GM23338 (cell line): ENCODE results near the gene TMEM170B. TPM values are rescaled to one million over a fixed set of nuclear protein-coding genes. Genes with fewer than 3 reads are reported as not detected.

Source experiments
- ATAC-seq: fragments of 200-7000 bp; cut with Tn5 transposase; 3 replicates; pipeline ENCODE4 v1.9.1; 2020
- DNase-seq: peaks from one replicate; pipeline ENCODE4 v3.0.0-alpha.2; 2015; ENCODE audit warnings: low spot score
- H2AFZ ChIP-seq: fragments of 200-600 bp; sonication (generic); 2 replicates; pipeline ENCODE4 v1.8.0; 2016; ENCODE audit warnings: antibody characterized with exemption, mild to moderate bottlenecking, moderate library complexity
- H3F3A ChIP-seq: fragments of 200-600 bp; sonication (generic); replicated peaks from 2 replicates; pipeline ENCODE4 v1.8.0; 2017; ENCODE audit warnings: antibody characterized with exemption, mixed run types, low read depth
- H3K27ac ChIP-seq: fragments of 200-600 bp; sonication (generic); 2 replicates; pipeline ENCODE4 v1.6.1; 2016; ENCODE audit warnings: low read depth
- H3K27me3 ChIP-seq: fragments of 200-600 bp; sonication (generic); 2 replicates; pipeline ENCODE4 v1.8.0; 2016; ENCODE audit warnings: mild to moderate bottlenecking, mixed run types, moderate library complexity; ENCODE audit not compliant: insufficient read depth
- H3K36me3 ChIP-seq: fragments of 200-600 bp; sonication (generic); 2 replicates; pipeline ENCODE4 v1.8.0; 2016; ENCODE audit warnings: mild to moderate bottlenecking; ENCODE audit not compliant: insufficient read depth
- H3K4me1 ChIP-seq: fragments of 200-600 bp; sonication (generic); 2 replicates; pipeline ENCODE4 v1.8.0; 2016; ENCODE audit warnings: mild to moderate bottlenecking, moderate library complexity; ENCODE audit not compliant: insufficient read depth
- H3K4me2 ChIP-seq: fragments of 200-600 bp; sonication (generic); 2 replicates; pipeline ENCODE4 v1.7.1; 2017; ENCODE audit warnings: mixed run types
- H3K4me3 ChIP-seq: fragments of 200-600 bp; sonication (generic); 2 replicates; pipeline ENCODE4 v1.6.1; 2016; ENCODE audit warnings: mixed run types
- H3K79me2 ChIP-seq: fragments of 200-600 bp; sonication (generic); replicated peaks from 2 replicates; pipeline ENCODE4 v1.8.0; 2017; ENCODE audit warnings: mild to moderate bottlenecking; ENCODE audit not compliant: insufficient read depth
- H3K9me2 ChIP-seq: fragments of 200-600 bp; sonication (generic); 2 replicates; pipeline ENCODE4 v1.8.0; 2017; ENCODE audit not compliant: insufficient read depth
- H4K20me1 ChIP-seq: fragments of 200-600 bp; sonication (generic); replicated peaks from 2 replicates; pipeline ENCODE4 v1.8.0; 2017; ENCODE audit warnings: mild to moderate bottlenecking; ENCODE audit not compliant: insufficient read depth
- H3K27ac Mint-ChIP-seq: 2 replicates; pipeline ENCODE4 v1.8.0; 2020; ENCODE audit warnings: inconsistent platforms, mild to moderate bottlenecking, moderate library complexity, mixed read lengths
- H3K27me3 Mint-ChIP-seq: 3 replicates; pipeline ENCODE4 v1.8.0; 2022; ENCODE audit warnings: low read depth, mild to moderate bottlenecking, moderate library complexity, mixed read lengths, inconsistent platforms; ENCODE audit not compliant: insufficient read depth, poor library complexity
- H3K36me3 Mint-ChIP-seq: 3 replicates; pipeline ENCODE4 v1.8.0; 2021; ENCODE audit warnings: low read depth, mild to moderate bottlenecking, inconsistent platforms, moderate library complexity, mixed read lengths
- H3K4me1 Mint-ChIP-seq: 3 replicates; pipeline ENCODE4 v1.8.0; 2020; ENCODE audit warnings: mild to moderate bottlenecking, inconsistent platforms, mixed read lengths
- H3K4me3 Mint-ChIP-seq: 3 replicates; pipeline ENCODE4 v1.8.0; 2021; ENCODE audit warnings: moderate library complexity, mild to moderate bottlenecking, inconsistent platforms, mixed read lengths
- H3K9me3 Mint-ChIP-seq: 3 replicates; pipeline ENCODE4 v1.8.0; 2020; ENCODE audit warnings: moderate library complexity, mild to moderate bottlenecking, inconsistent platforms, mixed read lengths
- CREB1 ChIP-seq: fragments of 250-450 bp; sonication (Bioruptor Pico); IDR thresholded peaks from 2 replicates; pipeline ENCODE4 v1.5.0; 2020; ENCODE audit warnings: low read depth, mild to moderate bottlenecking, moderate library complexity
- CTCF ChIP-seq, 2 experiments: fragments of 200-600 bp in 1 of 2; sonication (generic) in 1 of 2; conservative IDR thresholded peaks; 2 replicates each; pipeline versions ENCODE4 v1.5.1 to v1.6.1; 2016 to 2017; ENCODE audit warnings: antibody characterized with exemption in 2 of 2, low read depth in 2 of 2, mild to moderate bottlenecking in 2 of 2, moderate library complexity in 1 of 2
- ETS1 ChIP-seq: IDR thresholded peaks from 2 replicates; pipeline ENCODE4 v1.6.1; 2016; ENCODE audit warnings: antibody characterized with exemption
- EZH2phosphoT487 ChIP-seq: fragments of 200-600 bp; sonication (generic); IDR thresholded peaks from one replicate; pipeline ENCODE4 v1.8.1; 2018; ENCODE audit warnings: antibody characterized with exemption; ENCODE audit not compliant: unreplicated experiment
- JUNB ChIP-seq: IDR thresholded peaks from one replicate; pipeline ENCODE4 v1.6.1; 2016; ENCODE audit warnings: antibody characterized with exemption; ENCODE audit not compliant: unreplicated experiment
- POLR2AphosphoS5 ChIP-seq: IDR thresholded peaks from 2 replicates; pipeline ENCODE4 v1.6.1; 2016; ENCODE audit warnings: antibody characterized with exemption, low read depth
- REST ChIP-seq: IDR thresholded peaks from one replicate; pipeline ENCODE4 v1.6.1; 2018; ENCODE audit warnings: antibody characterized with exemption; ENCODE audit not compliant: unreplicated experiment
- STAT1 ChIP-seq: IDR thresholded peaks from one replicate; pipeline ENCODE4 v1.6.1; 2016; ENCODE audit warnings: antibody characterized with exemption; ENCODE audit not compliant: unreplicated experiment
- ZNF462 ChIP-seq: fragments of 250-450 bp; sonication (Bioruptor Pico); IDR thresholded peaks from 2 replicates; pipeline ENCODE4 v1.5.0; 2020; ENCODE audit warnings: mild to moderate bottlenecking, moderate library complexity
- polyA plus RNA-seq: library from polyadenylated mRNA; unstranded; fragments of >200 nt; fragmentation: Nextera tagmentation; extraction: Ambion mirVana; gene quantifications from 2 replicates; pipeline ENCODE4 v1.2.1, GENCODE V29; 2016
- total RNA-seq: library from RNA; depleted of rRNA; stranded (reverse); fragments of >200 nt; shearing (Covaris generic); gene quantifications from 2 replicates; pipeline ENCODE4 v1.2.3, GENCODE V29; 2014

The TMEM170B gene
- total and polyA plus RNA-seq, 2 experiments from 2014 or later: 2.0 to 6.9 TPM

GRCh38 chr6:11509471-11509870, 28.1 kb upstream of the TMEM170B start:
- Histone ChIP-seq H3K9me2 (no peaks in the 10 kb centered on the region), H3K36me3 (no peaks in the 10 kb centered on the region), H3K27me3 (no peaks in the 10 kb centered on the region), H3K4me1 (no peaks in the 10 kb centered on the region), H4K20me1 (no peaks in the 10 kb centered on the region), H3K4me3 (no peak overlapping the region), H3K27ac (no peak overlapping the region), H3K79me2 (no peaks in the 10 kb centered on the region), H3F3A (no peaks in the 10 kb centered on the region), H3K4me2 (no peak overlapping the region), H2AFZ (no peak overlapping the region)
- Mint-ChIP-seq H3K27me3 (no peaks in the 10 kb centered on the region), H3K4me1 (no peaks in the 10 kb centered on the region), H3K9me3 (no peaks in the 10 kb centered on the region), H3K27ac (no peak overlapping the region), H3K36me3 (no peaks in the 10 kb centered on the region), H3K4me3 (no peak overlapping the region)
- TF ChIP-seq CREB1 (CRISPR knock-in tag): no peak
- TF ChIP-seq EZH2phosphoT487: no peak
- ATAC-seq (no peak), DNase-seq (no peak)

GRCh38 chr6:11514672-11515071, 22.9 kb upstream of the TMEM170B start:
- H3K9me2 ChIP-seq: no peaks in the 10 kb centered on the region
- no peak for TF ChIP-seq CTCF (conservative IDR thresholded peaks at IDR 0.05; ENCODE audit: low read depth in 2 of 2)
- TF ChIP-seq ETS1: no peak
- TF ChIP-seq ZNF462 (CRISPR knock-in tag): no peak
- no peak for TF ChIP-seq EZH2phosphoT487
- TF ChIP-seq STAT1: no peak
- no peak for TF ChIP-seq REST
- no peak for TF ChIP-seq JUNB
- no peak for TF ChIP-seq POLR2AphosphoS5
- Mint-ChIP-seq H3K27ac (no peak overlapping the region), H3K4me3 (no peak overlapping the region), H3K27me3 (no peaks in the 10 kb centered on the region), H3K4me1 (peaks cover 4% of the 10 kb centered on the region; the same call in 1 of the 3 replicates), H3K9me3 (peaks cover 5% of the 10 kb centered on the region; the same call in 2 of the 3 replicates), H3K36me3 (no peaks in the 10 kb centered on the region)
- no peak overlapping the region for H3K4me2 ChIP-seq
- no peak overlapping the region for H3K27ac ChIP-seq
- H3K36me3 ChIP-seq: no peaks in the 10 kb centered on the region
- no peak overlapping the region for H3K4me3 ChIP-seq
- DNase-seq: no peak
- no peaks in the 10 kb centered on the region for H3K79me2 ChIP-seq
- no peaks in the 10 kb centered on the region for H3K4me1 ChIP-seq
- H4K20me1 ChIP-seq: no peaks in the 10 kb centered on the region
- no peak for ATAC-seq
- no peaks in the 10 kb centered on the region for H3K27me3 ChIP-seq
- peak overlapping the region; percentile 40 for H2AFZ ChIP-seq
- H3F3A ChIP-seq: no peaks in the 10 kb centered on the region
